22Rv1 (cell line): ENCODE measurements around the gene CCDC178.

ENCODE experiments used
- CTCF ChIP-seq: fragments of 450-650 bp; IDR thresholded peaks from 2 replicates; pipeline ENCODE4 v1.5.1; 2017; ENCODE audit warnings: mild to moderate bottlenecking
- ZFX ChIP-seq: fragments of 450-650 bp; IDR thresholded peaks from 2 replicates; pipeline ENCODE4 v1.6.1; 2017; ENCODE audit warnings: antibody characterized with exemption, borderline replicate concordance

- TF ChIP-seq CTCF (no peak), ZFX (no peak)
These were observed 282.6 kb downstream of the CCDC178 start for GRCh38 chr18:33157893-33158292.
